ENCODE measurements around the gene NYNRIN.

The NYNRIN gene

DNA sequence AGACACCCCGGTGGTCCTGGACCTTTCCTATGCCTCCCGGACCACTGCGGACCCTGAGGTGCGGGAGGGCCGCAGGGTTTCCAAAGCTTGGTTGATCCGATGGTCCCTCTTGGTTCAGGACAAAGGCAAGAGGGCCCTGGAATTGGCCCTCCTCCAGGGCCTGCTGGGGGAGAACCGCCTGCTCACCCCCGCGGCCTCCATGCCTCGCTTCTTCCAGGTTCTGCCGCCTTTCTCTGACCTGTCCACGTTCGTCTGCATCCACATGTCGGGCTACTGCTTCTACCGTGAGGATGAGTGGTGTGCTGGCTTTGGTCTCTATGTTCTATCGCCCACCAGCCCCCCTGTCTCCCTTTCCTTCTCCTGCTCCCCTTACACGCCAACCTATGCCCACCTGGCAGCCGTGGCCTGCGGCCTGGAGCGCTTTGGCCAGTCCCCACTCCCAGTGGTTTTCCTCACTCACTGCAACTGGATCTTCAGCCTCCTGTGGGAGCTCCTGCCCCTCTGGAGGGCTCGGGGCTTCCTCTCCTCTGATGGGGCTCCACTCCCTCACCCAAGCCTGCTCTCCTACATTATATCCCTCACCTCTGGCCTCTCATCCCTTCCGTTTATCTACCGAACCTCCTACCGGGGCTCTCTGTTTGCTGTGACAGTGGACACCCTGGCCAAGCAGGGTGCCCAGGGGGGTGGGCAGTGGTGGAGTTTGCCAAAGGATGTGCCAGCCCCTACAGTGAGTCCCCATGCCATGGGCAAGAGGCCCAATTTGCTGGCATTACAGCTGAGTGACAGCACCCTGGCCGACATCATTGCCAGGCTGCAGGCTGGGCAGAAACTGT is 16.8 kb downstream of the NYNRIN start:
- DNase-seq = no peak

DNA sequence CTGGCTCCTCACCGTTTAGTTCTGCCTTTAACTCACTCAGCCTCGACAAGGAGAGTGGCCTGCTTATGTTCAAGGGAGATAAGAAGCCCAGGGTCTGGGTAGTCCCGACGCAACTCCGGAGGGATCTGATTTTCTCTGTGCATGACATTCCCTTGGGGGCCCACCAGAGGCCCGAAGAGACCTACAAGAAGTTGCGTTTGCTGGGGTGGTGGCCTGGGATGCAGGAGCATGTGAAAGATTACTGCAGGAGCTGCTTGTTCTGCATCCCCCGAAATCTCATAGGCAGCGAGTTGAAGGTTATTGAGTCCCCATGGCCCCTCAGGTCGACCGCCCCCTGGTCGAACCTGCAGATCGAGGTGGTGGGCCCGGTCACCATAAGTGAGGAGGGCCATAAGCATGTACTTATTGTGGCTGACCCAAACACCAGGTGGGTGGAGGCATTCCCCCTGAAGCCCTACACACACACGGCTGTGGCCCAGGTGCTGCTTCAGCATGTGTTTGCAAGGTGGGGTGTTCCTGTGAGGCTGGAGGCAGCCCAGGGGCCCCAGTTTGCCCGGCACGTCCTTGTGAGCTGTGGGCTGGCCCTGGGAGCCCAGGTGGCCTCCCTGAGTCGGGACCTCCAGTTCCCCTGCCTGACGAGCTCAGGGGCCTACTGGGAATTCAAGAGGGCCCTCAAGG is 17.6 kb downstream of the NYNRIN start:
- DNase-seq = no peak

DNA sequence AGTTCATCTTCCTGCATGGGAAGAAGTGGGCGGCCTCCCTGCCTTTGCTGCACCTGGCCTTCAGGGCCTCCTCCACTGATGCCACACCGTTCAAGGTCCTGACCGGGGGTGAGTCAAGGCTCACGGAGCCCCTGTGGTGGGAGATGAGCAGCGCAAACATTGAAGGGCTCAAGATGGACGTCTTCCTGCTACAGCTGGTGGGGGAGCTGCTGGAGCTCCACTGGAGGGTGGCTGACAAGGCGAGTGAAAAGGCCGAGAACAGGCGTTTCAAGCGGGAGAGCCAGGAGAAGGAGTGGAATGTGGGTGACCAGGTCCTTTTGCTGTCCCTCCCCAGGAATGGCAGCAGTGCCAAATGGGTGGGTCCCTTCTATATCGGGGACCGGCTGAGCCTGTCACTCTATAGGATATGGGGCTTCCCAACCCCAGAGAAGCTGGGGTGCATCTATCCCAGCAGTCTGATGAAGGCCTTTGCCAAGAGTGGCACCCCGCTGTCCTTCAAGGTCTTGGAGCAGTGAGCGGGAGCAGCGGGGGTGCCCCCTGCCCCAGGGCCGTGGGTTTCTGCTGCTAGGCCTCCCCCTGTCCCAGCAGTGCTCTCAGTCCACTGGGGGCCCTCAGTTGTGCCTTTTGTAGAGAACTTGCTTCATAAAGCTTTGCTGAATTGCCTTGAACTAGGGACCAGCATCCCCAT is 18.3 kb downstream of the NYNRIN start:
- DNase-seq = no peak

DNA sequence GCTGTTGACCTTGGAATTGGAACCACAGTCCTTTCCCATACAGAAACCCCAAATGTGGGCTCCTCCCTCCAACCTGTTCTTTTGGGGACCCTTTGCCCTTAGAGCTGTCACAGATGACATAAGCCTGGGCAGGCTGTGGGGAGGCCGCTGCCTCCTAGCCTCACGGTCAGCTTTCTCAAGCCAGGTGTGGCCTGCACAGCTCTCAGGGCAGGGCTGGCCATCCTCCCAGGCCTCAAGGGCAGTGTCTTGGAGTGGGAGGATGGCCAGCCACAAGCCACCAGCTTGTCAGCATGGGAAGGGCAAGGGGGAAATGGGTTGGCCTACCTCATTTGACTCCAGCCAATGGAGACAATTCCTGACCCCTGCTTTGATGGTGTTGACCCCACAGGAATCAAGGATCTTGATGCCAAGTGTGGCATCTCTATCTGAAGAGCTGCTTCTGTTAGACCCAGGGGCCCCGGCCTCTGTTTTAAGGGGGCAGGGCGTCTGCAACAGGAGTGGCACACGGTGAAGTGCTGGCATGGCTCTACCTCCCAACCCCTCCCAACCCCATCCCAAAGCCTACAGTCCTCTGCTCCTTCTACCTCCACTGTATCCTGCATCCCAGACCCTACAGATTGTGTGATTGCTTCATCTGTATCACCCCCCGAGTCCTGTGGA is 19.2 kb downstream of the NYNRIN start:
- no peak for DNase-seq

DNA sequence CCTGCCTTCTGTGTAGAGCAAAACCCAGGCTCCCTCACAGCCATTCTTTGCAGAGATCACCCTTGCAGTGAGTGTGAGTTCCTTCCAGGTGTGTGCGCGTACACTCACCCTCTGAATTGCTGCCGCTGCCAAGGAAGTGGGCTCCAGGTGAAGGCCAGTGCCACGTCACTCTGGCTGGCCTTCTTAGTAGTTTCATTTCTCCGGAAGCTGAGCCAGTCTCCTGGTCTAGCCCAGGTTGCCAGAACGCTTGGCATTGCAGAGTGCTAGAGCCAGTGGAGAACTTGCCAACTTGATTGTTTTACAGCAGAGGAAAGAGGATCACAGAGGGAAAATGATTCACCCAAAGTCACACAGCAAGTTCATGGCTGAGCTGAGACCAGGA is 19.7 kb downstream of the NYNRIN start:
- DNase-seq = no peak

DNA sequence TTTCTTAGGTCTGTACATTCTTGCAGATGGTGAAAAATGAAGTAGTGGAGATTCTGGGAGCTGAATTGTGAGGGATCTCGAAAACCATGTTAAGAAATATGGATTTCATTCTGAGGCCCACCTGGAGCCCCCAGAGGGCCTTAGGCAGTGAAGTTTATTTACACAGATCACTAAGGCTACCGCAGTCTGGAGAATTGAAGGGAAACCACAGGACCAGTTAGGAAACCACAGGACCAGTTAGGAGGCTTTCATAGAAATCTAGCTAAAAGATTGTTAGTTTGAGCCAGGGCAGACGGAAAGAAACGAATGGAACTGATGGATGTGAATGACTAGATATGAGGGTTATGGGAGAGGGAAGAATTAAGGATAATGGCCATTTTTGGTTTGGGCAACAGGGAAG is 23.5 kb downstream of the NYNRIN start:
- no peak for DNase-seq

DNA sequence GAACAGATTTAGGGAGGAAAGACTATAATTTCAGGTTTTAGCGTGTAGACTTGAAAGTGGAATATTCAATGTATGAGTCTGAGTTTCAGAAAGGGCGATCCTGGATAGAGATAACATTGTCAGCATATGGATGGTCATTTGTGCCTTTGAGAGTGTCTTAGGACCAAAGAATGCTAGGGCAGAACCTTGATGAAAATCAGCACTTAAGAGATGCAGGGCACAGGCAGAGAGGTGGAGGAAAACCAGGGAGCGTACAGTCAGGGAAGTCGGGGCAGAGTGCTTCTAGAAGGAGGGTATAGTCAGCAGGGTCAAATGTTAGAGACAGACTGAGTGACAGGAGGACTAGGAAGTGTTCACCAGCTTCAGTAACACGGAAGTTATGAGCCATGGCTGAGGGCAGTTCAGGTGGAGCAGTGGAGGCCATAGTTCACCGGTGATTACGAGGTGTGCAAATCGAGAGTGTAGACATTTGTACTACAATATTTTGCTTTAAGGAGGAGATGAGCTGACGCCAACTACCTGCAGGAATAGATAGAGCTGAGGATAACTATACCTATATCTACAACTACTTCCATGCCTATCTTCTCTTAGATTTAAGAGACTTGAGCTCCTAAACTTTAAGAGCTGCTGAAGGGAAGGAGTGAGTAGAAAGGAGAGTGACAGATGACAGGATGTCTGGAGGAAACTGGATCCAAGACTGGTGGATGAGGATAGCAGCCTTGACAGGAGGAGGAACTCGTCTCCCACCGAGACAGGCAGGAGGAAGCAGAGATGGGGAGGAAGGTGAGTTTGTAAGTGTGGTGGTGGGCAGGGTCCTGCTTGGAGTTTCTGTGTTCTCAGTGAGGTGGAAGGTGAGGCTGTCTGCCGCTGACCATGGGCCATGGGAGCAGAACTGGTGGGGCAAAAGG is 24.1 kb downstream of the NYNRIN start:
- DNase-seq = no peak

DNA sequence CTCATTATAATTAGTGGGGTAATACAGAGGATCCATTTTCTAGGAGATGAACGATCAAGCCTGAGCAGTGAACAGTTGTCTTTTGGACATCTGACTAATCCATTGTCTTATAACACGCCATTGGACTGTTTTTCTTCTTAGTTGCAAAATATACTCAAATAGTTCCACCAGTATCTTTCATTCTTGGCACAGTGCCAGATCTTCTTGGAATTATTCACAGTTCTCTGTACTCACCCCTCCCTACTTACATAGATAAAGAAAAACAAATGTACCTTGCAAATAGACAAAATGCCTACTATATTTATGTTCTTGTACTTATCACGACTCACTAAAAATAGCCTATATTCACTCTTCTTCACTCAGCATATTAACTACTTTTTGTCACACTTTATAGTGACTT is 26.9 kb downstream of the NYNRIN start:
- no peak for DNase-seq

DNA sequence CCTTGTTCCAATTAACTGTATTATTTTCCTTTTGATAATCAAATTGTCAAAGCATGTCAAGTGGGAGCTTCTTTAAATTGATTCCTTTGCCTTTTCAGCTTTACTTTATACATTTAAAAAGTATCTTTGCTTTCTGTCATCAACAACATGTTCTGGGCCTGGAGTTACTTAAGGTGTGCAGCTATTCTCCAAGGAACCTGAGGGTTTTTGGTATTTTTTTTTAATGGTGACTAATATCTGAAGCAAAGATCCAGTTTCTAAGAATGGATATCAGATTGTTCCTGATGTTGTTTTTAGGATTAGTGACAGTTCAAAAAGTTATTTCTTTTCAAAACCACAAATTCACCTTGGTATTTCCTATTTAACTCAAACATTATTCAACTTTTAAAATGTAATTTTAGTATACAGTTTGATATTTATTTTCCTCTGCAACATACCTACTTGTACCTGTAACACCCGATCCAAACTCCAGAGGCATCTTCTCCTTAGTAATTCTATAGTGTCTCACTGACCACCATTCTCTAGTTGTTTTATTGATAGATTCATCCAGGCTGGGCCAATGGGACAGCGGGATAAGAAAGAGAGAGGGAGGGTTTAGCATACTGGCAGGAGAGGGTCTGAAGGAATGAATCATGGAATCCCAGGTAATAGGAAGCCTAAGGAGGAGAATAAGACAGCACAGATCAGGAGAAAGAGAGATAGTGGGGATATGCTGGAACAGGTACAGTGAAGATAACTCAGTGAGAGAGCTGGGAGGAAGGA is 27.5 kb downstream of the NYNRIN start:
- no peak for DNase-seq

DNA sequence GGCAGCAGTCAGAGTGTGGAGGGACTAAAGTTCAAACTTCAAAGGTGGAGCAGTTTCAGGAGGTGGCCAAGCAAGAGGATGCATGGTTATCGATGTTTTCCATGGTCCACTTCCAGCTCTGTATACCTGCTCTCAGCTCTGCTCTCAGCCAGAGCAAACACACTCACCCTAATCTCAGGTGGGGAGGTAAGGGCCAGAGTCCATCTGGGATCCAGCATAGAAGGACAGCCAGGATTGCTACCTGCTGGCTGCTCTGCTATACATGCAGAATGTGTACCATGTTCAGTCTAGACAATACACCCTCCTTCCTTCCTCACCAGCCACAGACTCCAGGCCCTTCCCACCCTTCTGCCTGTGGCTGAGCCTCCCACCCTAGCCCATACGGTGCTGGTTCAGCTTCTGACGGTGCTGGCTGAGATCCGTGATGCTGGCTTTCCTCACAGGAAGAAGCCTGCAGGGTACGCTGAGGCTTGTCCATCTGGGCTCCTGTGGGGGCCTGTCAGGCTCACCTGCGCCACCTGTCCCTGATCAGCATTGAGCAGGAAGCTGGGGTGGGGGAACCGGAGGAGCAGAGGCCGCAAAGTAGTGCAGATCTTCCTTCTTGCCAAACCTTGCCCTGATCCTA is 28.2 kb downstream of the NYNRIN start:
- no peak for DNase-seq

DNA sequence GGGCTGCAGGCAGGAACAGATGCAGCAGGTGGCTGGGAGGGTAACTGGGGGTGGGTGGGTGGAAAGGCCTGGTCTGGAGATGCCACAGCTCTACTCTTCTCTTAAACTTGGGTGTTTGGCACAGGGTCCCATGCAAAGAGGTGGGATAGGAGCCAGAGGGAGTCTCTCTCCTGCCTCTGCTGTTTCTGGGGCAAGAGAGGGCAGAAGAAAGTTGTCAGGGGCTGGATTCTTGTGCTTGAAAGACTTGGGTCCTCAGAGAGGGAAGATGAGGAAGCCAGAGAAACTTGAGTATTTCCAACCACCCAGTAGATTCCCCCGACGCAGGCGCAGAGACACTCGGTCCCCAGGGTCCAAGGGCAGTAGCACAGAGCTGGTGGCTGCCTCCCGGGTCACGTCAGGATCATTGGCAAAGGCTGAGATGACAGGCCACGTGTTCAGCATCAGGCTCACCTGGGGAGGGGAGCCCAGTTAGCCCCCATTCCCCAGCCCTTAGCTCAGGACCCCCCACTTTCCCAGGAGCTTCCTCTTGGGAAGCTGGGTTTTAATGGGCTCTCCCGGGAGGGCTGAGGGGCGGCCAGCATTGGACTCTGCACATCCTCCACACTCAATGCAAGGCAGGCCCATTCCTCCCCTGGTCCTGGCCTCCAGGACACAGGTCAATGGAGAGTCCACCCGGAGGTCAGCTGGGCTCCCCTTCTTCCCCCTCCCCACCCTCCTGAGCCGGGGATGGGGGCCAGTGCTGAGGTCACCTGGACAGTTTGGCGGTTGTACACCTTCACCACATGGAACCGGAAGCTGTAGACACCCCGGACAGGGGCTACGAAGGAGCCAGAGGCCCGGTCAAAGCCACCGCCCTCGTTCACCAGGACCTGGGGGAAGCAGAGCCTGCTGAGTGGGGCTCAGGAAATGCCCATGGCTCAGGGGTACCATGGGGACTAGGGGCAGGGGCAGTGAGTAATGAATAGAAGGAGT is 29.0 kb downstream of the NYNRIN start:
- no peak for DNase-seq

DNA sequence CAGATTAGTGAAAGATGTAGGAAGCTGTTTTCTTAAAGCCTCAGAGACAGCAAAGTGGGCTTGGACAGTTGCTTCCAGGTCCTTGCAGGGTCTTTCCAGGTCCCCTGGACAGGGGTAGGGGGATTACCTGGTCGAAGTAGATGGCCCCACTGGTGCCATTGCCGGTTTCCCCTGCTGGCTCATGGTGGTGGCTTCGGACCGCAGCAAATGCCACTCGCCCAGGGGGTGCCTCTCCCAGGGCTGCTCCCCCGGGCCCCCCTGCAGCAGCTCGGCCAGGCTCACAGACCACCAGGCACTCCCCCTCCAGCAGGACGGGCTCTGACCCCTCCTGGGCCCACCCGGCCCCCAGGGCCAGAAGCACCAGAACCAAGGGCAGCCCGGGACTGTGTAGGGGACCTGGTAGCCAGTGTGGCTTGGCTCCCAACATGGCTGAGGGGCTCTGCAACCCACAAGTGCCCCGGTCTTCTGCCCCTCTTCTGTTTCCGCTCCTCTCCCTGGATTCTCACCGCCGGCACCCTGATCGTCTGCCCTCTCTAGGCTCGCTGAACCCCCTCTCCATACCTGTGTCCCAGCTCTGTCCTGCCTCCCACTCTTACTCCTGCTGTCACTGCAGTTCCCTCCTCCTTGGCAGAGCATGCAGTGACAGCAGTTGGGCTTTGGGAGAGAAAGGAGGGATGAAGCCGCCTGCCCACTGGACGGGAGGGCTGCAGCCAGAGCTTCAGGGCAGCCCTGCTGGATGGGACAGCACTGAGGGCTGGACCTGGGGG is 30.0 kb downstream of the NYNRIN start:
- no peak for DNase-seq

DNA sequence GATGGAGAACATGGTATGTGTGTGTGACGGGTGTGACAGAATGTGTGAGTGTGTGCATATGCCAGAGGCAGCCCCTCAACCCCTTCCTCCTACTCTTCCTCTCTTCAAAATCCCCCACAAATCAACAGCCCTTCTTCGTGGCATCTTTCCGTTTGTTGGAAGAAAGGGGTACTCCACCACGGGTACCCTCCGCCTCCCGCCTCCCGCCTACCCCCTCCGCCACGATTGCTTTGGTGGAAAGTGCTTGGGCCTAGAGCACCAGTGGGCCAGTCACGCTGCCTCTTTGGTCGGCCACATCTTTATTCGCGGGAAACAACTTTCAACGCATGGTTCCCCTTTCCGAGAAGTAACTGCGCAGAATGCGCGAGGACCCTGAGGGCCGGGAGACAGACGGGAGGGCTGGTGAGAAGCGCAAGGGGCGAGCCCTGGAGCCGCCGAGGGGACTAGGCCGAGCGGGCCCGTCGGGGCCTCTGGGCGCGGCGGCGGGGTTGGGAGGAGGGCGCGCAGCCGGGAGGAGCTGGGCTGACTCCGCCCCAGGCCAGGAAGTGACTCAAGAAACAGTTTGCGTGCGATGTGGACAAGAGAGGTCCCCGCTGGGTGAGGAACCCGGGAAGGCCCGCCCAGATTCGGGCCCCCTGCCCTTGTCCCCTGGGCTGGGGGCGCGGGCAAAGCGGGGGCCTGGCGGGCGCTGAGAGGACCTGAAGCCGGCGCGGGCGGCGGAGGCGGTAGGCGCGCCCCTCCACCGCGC is 30.8 kb downstream of the NYNRIN start, which contains the start of the genes CBLN3 and KHNYN:
CBLN3 (minus strand) TSS at position 274 of the 748 bp plus-strand sequence. CDS start 614 bp downstream, outside the sequence.
KHNYN (plus strand) TSS at position 560 of the 748 bp plus-strand sequence. CDS start 777 bp downstream, outside the sequence.
- peak; percentile 84 for DNase-seq

DNA sequence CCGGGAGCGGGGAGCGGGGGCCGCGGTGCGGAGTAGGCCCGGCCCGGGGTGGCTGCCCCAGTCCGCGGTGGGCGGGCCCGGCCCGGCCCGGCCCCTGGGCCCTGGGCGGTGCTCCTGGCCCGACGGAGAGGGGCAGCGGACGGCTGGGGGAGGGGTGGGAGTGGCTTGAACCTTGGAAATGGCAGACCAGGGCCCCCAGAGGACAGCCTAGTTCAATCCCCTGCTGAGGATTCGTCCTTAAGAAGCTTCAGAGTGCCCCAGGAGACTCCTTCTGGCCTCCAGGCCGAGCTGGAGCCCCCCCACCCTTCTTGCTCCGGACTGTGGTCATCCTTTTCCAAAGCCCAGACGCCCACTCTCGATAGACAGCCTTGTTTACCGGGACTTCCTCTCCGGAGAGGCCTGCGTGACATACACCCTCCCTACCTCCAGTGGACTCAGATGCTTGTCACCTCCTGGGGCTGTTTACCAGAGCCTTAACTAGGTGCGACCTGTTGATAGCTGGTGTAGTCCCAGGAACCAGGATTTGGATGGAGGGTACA is 31.4 kb downstream of the NYNRIN start:
- DNase-seq = no peak

DNA sequence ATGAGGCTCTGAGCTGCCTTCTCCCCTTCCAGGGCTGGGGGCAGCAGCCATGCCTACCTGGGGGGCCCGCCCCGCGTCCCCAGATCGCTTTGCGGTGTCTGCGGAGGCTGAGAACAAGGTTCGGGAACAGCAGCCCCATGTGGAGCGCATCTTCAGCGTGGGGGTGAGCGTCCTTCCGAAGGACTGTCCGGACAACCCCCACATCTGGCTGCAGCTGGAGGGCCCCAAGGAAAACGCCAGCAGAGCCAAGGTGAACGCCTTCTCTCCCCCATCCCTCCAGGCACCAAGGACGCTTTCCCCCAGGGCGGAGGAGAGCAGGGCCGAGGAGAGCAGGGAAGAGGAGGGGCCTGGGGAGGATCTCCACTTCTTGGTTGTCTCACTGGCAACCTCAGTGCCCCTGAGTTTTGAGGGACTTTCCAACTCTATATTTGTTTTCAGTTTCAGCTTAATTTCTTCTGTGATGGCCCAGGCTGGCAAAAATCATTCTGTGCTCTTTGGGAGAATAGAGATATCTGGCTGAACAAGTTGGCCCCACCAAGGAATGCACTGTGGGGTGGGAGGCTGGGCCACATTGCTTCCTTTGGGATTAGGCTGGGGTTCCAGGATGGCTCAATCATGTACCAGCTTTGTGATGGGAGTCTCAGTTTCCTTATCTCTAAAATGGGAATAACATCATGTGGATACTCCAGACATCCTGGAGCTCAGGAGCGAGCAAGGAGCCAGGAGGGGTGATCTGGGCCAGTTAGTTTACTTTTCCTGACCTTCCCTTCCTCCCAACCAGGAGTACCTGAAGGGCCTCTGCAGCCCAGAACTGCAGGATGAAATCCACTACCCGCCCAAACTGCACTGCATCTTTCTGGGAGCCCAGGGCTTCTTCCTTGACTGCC is 32.1 kb downstream of the NYNRIN start:
- no peak for DNase-seq

DNA sequence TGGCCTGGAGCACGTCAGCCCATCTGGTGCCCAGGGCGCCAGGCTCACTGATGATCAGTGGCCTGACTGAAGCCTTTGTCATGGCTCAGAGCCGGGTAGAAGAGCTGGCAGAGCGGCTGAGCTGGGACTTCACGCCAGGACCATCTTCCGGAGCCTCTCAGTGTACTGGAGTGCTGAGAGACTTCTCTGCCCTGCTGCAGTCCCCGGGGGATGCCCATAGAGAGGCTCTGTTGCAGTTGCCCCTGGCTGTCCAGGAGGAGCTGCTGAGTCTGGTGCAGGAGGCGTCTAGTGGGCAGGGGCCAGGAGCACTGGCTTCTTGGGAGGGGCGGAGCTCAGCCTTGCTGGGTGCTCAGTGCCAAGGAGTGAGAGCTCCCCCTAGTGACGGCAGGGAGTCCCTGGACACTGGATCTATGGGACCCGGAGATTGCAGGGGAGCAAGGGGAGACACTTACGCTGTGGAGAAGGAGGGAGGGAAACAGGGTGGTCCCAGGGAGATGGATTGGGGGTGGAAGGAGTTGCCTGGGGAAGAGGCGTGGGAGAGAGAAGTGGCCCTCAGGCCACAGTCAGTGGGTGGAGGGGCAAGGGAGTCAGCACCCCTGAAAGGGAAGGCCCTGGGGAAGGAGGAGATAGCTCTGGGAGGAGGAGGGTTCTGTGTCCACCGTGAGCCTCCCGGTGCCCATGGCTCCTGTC is 32.9 kb downstream of the NYNRIN start:
- DNase-seq = peak; percentile 82
